Measurements from ENCODE around the gene AKR1A1. TPM values are rescaled to one million over a fixed set of nuclear protein-coding genes. Genes with fewer than 3 reads are reported as not detected.

The AKR1A1 gene
- total and polyA plus RNA-seq, 2 experiments from 2014 or later: 186 to 275 TPM

DNA sequence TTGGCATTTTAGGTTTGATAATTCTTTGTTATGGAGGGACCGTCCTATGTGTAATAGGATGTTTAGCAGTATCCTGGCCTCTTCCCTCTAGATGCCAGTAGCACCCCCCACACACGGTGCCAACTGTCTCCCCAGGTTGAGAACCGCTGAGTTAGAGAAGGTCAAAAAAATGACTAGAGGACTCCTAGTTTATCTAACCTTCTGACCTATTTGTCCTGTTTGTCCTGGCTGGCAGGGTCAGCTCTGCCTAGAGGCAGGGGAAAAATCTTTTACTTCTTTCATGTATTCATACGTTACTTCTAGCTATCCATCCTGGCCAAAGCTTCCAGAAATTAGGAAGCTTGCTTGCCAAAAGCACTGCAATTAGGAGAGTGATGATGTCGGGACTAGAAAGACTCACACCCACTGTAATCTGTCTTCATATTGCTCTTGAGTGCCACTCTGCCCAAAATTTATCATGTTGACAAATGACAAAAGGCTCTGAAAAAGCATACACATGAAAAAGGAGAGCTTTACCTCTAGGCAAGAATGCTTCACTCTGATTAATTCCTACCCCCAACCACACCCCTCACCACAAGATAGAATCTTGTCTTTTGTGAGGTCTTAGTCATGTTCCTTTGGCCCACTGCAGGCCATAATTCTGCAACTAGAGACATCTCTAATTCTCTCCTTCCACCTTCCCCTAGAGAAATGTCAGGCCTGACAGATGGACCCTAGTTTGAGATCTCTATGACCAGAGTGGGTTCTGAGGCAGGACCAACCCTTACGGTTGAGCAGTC is 14.4 kb upstream of the AKR1A1 start (continued):
- TF ChIP-seq, protein P1, sequence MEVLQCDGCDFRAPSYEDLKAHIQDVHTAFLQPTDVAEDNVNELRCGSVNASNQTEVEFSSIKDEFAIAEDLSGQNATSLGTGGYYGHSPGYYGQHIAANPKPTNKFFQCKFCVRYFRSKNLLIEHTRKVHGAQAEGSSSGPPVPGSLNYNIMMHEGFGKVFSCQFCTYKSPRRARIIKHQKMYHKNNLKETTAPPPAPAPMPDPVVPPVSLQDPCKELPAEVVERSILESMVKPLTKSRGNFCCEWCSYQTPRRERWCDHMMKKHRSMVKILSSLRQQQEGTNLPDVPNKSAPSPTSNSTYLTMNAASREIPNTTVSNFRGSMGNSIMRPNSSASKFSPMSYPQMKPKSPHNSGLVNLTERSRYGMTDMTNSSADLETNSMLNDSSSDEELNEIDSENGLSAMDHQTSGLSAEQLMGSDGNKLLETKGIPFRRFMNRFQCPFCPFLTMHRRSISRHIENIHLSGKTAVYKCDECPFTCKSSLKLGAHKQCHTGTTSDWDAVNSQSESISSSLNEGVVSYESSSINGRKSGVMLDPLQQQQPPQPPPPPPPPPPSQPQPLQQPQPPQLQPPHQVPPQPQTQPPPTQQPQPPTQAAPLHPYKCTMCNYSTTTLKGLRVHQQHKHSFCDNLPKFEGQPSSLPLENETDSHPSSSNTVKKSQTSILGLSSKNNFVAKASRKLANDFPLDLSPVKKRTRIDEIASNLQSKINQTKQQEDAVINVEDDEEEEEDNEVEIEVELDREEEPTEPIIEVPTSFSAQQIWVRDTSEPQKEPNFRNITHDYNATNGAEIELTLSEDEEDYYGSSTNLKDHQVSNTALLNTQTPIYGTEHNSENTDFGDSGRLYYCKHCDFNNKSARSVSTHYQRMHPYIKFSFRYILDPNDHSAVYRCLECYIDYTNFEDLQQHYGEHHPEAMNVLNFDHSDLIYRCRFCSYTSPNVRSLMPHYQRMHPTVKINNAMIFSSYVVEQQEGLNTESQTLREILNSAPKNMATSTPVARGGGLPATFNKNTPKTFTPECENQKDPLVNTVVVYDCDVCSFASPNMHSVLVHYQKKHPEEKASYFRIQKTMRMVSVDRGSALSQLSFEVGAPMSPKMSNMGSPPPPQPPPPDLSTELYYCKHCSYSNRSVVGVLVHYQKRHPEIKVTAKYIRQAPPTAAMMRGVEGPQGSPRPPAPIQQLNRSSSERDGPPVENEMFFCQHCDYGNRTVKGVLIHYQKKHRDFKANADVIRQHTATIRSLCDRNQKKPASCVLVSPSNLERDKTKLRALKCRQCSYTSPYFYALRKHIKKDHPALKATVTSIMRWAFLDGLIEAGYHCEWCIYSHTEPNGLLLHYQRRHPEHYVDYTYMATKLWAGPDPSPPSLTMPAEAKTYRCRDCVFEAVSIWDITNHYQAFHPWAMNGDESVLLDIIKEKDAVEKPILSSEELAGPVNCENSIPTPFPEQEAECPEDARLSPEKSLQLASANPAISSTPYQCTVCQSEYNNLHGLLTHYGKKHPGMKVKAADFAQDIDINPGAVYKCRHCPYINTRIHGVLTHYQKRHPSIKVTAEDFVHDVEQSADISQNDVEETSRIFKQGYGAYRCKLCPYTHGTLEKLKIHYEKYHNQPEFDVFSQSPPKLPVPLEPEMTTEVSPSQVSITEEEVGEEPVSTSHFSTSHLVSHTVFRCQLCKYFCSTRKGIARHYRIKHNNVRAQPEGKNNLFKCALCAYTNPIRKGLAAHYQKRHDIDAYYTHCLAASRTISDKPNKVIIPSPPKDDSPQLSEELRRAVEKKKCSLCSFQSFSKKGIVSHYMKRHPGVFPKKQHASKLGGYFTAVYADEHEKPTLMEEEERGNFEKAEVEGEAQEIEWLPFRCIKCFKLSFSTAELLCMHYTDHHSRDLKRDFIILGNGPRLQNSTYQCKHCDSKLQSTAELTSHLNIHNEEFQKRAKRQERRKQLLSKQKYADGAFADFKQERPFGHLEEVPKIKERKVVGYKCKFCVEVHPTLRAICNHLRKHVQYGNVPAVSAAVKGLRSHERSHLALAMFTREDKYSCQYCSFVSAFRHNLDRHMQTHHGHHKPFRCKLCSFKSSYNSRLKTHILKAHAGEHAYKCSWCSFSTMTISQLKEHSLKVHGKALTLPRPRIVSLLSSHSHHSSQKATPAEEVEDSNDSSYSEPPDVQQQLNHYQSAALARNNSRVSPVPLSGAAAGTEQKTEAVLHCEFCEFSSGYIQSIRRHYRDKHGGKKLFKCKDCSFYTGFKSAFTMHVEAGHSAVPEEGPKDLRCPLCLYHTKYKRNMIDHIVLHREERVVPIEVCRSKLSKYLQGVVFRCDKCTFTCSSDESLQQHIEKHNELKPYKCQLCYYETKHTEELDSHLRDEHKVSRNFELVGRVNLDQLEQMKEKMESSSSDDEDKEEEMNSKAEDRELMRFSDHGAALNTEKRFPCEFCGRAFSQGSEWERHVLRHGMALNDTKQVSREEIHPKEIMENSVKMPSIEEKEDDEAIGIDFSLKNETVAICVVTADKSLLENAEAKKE (CRISPR knock-in tag; IDR thresholded peaks at IDR 0.05): no peak
- TF ChIP-seq, protein P2, sequence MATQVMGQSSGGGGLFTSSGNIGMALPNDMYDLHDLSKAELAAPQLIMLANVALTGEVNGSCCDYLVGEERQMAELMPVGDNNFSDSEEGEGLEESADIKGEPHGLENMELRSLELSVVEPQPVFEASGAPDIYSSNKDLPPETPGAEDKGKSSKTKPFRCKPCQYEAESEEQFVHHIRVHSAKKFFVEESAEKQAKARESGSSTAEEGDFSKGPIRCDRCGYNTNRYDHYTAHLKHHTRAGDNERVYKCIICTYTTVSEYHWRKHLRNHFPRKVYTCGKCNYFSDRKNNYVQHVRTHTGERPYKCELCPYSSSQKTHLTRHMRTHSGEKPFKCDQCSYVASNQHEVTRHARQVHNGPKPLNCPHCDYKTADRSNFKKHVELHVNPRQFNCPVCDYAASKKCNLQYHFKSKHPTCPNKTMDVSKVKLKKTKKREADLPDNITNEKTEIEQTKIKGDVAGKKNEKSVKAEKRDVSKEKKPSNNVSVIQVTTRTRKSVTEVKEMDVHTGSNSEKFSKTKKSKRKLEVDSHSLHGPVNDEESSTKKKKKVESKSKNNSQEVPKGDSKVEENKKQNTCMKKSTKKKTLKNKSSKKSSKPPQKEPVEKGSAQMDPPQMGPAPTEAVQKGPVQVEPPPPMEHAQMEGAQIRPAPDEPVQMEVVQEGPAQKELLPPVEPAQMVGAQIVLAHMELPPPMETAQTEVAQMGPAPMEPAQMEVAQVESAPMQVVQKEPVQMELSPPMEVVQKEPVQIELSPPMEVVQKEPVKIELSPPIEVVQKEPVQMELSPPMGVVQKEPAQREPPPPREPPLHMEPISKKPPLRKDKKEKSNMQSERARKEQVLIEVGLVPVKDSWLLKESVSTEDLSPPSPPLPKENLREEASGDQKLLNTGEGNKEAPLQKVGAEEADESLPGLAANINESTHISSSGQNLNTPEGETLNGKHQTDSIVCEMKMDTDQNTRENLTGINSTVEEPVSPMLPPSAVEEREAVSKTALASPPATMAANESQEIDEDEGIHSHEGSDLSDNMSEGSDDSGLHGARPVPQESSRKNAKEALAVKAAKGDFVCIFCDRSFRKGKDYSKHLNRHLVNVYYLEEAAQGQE (IDR thresholded peaks at IDR 0.05; ENCODE audit: unreplicated experiment): no peak
- TF ChIP-seq STAT1 (IDR thresholded peaks at IDR 0.05; ENCODE audit: unreplicated experiment) (no peak), EZH2phosphoT487 (IDR thresholded peaks at IDR 0.05; ENCODE audit: unreplicated experiment) (no peak), CREB1 (CRISPR knock-in tag; IDR thresholded peaks at IDR 0.05; ENCODE audit: low read depth) (no peak), JUNB (IDR thresholded peaks at IDR 0.05; ENCODE audit: unreplicated experiment) (no peak), EZH2 (IDR thresholded peaks at IDR 0.05; ENCODE audit: low read depth, unreplicated experiment) (no peak)
